Measurements from ENCODE around the gene CKAP5.

DNA sequence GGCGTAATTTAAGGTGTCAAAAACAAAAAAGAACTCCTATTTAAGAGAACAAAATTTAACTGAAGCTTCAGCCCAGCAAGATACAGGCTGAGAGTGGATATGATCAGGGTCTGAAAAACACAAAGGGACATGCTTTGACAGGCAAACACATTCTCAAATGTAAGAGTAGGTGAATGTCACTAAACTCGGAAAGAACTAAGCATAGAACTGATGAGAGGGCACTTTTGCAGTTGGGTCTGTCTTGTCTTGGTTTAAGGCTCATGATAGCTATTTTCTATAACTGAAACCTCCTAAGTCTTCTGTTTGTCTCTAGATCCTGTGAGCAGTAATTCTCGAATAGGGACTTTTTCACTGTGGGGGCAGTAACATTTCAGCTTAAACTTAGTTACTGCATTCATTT, 100.1 kb downstream of the CKAP5 start:
- TF ChIP-seq POLR2A (IDR thresholded peaks at IDR 0.05; ENCODE audit: low read length) (no peak), GATA1 (IDR thresholded peaks at IDR 0.05; ENCODE audit: low read depth, low read length) (no peak)

Measured in erythroblast (primary cell).